ENCODE results near the gene DOCK3. TPM values are rescaled to one million over a fixed set of nuclear protein-coding genes. Genes with fewer than 3 reads are reported as not detected.
"Not testable (repeated sequence)": the region's sequence is repeated elsewhere in the genome, so short reads cannot be mapped to it uniquely, and the experiment has no call there.

DOCK3 gene
- total RNA-seq, 1 donor from 2014 or later: 3.9 TPM

- intact Hi-C loops (cut with DNase I): no loop called here
- ATAC-seq (no peak), DNase-seq (ENCODE audit: missing footprints) (no peak)
Measured at GRCh38 chr3:51353691-51354090, 679.0 kb downstream of the DOCK3 start.

GRCh38 chr3:51354172-51354571, 679.4 kb downstream of the DOCK3 start:
- no peak for ATAC-seq
- DNase-seq (ENCODE audit: missing footprints): no peak
- intact Hi-C loops (cut with DNase I): no loop called here

DNA sequence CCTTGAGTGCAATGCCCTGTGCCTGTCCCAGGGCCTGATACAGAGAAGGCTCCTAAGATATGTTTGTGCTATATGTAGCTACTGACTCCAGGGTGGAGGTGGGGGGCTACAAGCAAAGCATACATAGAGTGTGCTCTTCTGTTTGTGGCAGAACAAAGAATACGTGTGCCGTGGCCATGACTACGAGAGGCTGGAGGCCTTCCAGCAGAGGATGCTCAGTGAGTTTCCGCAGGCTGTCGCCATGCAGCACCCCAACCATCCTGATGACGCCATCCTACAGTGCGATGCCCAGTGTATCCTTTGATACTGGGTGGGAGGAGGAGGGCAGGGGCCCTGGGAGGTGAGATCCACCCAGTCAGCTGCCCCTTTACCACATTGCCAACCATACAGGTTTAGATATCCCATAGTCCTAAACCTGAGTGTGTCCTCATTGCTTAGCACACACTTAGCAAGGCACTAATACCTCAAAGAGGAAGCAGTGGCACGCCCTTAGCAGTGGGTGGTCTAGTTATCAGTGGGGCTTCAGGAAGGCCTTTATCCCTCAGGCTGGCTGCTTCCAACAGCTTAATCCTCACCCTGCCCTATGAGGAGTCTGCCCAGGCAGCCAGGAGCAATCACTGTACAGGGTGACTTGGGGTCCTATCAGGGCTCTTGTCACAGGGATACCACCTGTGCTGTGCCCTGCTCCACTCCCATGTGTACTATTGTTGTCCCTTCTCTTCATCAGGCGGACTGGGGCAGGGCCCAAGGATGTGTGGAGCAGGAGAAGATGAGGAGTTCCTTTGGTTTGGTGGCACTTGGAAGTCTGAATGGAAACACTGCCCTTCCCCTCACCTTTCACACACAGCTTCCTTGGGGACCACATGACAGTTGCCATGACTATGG, 680.2 kb downstream of the DOCK3 start:
- no peak for ATAC-seq
- intact Hi-C loops (cut with DNase I): no loop called here
- no peak for DNase-seq (ENCODE audit: missing footprints)

GRCh38 chr3:51355891-51356578, 681.3 kb downstream of the DOCK3 start:
- intact Hi-C loops (cut with DNase I): no loop called here
- DNase-seq (ENCODE audit: missing footprints): no peak
- no peak for ATAC-seq

GRCh38 chr3:51357856-51358255, 683.1 kb downstream of the DOCK3 start:
- intact Hi-C loops (cut with DNase I): no loop called here
- no peak for ATAC-seq

GRCh38 chr3:51358981-51359380, 684.3 kb downstream of the DOCK3 start:
- no peak for ATAC-seq
- intact Hi-C loops (cut with DNase I): no loop called here
- DNase-seq (ENCODE audit: missing footprints): no peak

More at GRCh38 chr3:51357856-51358255, 683.1 kb downstream of the DOCK3 start:
- no peak for DNase-seq (ENCODE audit: missing footprints)

DNA sequence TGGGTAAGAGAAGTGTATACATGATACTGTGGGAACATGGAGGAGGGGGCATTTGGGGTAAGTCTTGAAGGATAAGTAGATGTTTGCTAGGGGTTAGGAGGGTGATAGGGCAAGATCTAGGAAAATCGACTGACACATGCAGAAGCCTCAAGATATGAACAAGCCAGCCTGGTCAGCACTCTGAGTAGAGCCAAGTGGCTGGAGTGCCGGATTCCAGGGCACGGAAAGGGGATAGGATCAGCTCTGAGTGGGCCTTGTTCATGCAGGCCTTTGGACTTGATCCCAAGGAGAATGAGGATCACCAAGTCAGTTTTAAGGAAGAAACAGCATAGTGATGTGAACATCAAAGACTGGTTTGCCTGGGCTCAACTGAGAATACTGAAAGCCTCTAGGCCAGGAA, 686.1 kb downstream of the DOCK3 start:
- DNase-seq (ENCODE audit: missing footprints) (no peak), ATAC-seq (no peak)
- intact Hi-C loops (cut with DNase I): no loop called here

DNA sequence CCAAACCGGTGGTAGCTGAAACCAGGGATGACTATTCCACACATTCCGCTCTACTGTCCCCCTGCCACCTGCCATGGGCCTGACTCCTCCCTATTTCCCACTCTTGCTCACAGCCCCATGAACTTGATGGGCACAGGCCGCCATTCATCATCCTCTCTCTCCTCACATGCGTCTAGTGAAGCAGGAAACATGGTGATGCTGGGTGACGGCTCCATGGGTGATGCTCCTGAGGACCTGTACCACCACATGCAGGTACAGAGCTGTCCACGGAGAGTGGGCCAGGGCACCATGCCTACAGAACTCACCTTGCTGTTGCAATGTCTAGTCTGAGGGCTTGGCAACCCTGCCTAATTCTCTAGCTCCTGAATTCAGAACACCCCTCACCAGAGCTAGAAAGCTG, 687.0 kb downstream of the DOCK3 start:
- ATAC-seq: no peak
- intact Hi-C loops (cut with DNase I): no loop called here
- DNase-seq (ENCODE audit: missing footprints): peak; percentile 47

DNA sequence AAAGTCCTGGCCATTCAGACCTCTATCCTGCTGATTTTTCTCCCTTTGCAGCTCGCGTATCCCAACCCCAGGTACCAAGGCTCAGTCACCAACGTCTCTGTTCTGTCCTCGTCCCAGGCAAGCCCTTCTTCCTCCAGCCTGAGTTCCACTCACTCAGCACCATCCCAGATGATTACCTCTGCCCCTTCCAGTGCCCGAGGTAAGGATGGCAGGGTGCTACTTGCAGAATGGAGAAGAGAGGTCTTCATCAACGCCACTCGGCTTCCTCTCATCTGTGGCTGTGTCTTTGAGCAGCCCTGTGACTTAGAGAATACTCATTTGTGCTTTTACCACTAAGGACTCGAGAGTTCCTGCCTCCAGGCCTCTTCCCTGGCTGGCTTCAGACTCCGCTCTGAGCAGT, 687.7 kb downstream of the DOCK3 start:
- ATAC-seq: no peak
- DNase-seq (ENCODE audit: missing footprints): no peak
- intact Hi-C loops (cut with DNase I): no loop called here

DNA sequence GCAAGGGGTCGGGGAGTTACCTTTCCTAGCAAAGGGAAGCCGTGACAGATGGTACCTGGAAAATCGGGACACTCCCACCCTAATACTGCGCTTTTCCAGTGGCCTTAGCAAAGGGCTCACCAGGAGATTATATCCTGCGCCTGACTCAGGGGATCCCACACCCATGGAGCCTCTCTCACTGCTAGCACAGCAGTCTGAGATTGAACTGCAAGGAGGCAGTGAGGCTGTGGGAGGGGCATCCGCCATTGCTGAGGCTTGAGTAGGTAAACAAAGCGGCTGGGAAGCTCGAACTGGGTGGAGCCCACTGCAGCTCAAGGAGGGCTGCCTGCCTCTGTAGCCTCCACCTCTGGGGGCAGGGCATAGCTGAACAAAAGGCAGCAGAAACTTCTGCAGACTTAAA, 693.5 kb downstream of the DOCK3 start:
- ATAC-seq; intact Hi-C loops (cut with DNase I); DNase-seq (ENCODE audit: missing footprints): not testable (repeated sequence)

GRCh38 chr3:51371943-51372557, 697.3 kb downstream of the DOCK3 start:
- intact Hi-C loops (cut with DNase I): loop anchor here (5.0 kb wide), 4 partner anchors 270 to 755 kb away; partner anchors contain the start of gene MAPKAPK3
- ATAC-seq: no peak
- no peak for DNase-seq (ENCODE audit: missing footprints)

- DNase-seq (ENCODE audit: missing footprints) (no peak), ATAC-seq (no peak)
- intact Hi-C loops (cut with DNase I): loop anchor here (5.0 kb wide), 4 partner anchors 272 to 757 kb away; partner anchors contain the start of gene MAPKAPK3
Measured at GRCh38 chr3:51373658-51374421, 699.1 kb downstream of the DOCK3 start.

GRCh38 chr3:51374456-51374855, 699.7 kb downstream of the DOCK3 start:
- DNase-seq (ENCODE audit: missing footprints) (no peak), ATAC-seq (no peak)
- intact Hi-C loops (cut with DNase I): loop anchor here (5.0 kb wide), 4 partner anchors 272 to 757 kb away; partner anchors contain the start of gene MAPKAPK3

GRCh38 chr3:51375136-51375535, 700.4 kb downstream of the DOCK3 start:
- DNase-seq (ENCODE audit: missing footprints): no peak
- no peak for ATAC-seq
- intact Hi-C loops (cut with DNase I): no loop called here

- DNase-seq (ENCODE audit: missing footprints) (no peak), ATAC-seq (no peak)
- intact Hi-C loops (cut with DNase I): no loop called here
Measured at GRCh38 chr3:51375571-51375970, 700.8 kb downstream of the DOCK3 start.

GRCh38 chr3:51378065-51378464, 703.3 kb downstream of the DOCK3 start:
- ATAC-seq: no peak
- DNase-seq (ENCODE audit: missing footprints): no peak
- intact Hi-C loops (cut with DNase I): no loop called here

DNA sequence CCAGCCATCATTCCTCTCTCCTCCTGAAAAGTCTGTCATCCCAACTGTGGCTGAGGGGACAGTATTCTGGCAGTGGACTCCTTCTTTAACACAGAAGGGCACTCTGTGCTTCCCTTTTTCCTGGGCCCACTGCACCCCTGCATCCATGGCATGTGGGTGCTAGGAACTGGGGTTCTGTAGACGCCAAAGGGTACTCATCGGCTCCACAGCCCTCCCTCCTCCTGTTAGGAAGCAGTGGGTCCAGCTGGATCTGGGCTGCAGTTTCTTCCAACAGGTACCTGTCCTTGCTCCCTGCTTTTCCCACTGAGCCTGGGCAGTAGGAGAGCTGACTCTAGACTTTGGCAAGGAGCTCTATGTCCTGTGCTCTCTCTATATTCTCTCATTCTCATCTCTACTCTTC, 704.0 kb downstream of the DOCK3 start:
- intact Hi-C loops (cut with DNase I): no loop called here

GRCh38 chr3:51379301-51379700, 704.6 kb downstream of the DOCK3 start:
- ATAC-seq: no peak
- DNase-seq (ENCODE audit: missing footprints): no peak
- intact Hi-C loops (cut with DNase I): no loop called here

More for the DNA sequence above, 704.0 kb downstream of the DOCK3 start:
- ATAC-seq: no peak
- no peak for DNase-seq (ENCODE audit: missing footprints)

Measured in Right ventricle myocardium inferior (tissue), 1 donor.